GM19395 (cell line): ENCODE data around the gene SMAD2.
"Not testable (repeated sequence)": the region's sequence is repeated elsewhere in the genome, so short reads cannot be mapped to it uniquely, and the experiment has no call there.

ENCODE experiments used
- ATAC-seq: cut with Tn5 transposase; IDR thresholded peaks from one replicate; pipeline ENCODE4 v1.9.1; 2021; ENCODE audit warnings: mild to moderate bottlenecking, moderate library complexity; ENCODE audit not compliant: unreplicated experiment

SMAD2 gene

DNA sequence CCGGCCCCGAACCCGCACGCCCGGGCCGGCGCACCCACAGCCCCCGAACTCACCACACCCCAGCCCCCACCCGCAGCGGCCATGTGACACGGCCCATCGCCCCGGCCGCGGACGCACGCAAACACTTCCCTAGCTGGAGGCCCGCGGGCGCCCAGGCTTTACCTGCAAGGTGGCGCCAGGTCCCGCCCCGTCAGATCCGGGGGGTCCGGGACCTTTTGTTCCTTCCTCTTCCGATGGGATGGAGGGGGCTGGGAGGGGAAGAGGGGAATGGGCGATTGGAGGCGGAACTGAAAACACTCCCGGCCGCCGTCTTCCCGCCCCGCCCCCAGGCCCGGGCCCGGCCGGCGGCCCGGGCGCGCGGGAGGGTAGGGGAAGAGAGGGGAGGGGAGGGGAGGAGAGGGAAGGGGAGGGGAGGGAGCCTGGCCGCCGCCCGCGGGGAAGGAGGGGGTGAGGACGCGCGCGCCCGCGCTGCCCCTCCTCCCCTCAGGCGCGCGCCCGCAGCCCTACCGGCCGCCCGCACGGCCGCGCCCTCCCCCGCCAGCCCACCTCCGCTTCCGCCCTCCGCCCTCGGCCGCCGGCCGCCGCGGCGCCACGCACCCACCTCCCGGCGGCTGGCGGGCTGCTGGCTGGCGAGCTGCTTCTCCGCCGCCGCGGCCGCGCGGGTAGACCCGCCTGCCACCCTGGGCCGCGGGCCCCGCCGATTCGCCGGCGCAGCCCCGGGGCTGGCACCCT lies at the start of gene SMAD2:
TSS of gene SMAD2 (minus strand) at position 461 of the 732 bp plus-strand sequence. CDS start 33,903 bp downstream, outside the sequence.
- peak; percentile 62 for ATAC-seq

GRCh38 chr18:47979611-47980200 lies 49.2 kb upstream of the SMAD2 start:
- ATAC-seq = no peak

GRCh38 chr18:47978603-47979002 lies 48.1 kb upstream of the SMAD2 start:
- no peak for ATAC-seq

GRCh38 chr18:47978141-47978540 lies 47.7 kb upstream of the SMAD2 start:
- no peak for ATAC-seq

GRCh38 chr18:47975701-47976100 lies 45.2 kb upstream of the SMAD2 start:
- ATAC-seq = no peak

DNA sequence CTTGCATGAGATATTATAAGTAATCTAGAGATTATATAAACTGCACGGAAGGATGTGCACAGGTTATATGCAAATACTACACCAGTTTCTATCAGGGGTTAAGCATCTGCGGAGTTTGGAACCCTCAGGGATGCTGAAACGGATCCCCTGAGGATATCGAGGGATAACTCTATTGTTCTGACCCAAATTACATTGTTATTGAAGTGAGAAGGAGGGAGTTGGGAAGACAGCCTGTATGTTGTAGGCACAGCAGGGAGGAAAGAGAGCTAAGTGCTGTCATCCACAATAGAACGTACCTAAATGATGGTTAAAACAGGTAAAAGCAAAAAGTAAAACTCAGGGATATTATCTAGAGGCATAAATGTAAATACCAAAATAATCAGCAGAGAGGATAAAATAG lies 44.6 kb upstream of the SMAD2 start:
- ATAC-seq = no peak

GRCh38 chr18:47970664-47971531 lies 40.4 kb upstream of the SMAD2 start:
- ATAC-seq = peak; percentile 74

GRCh38 chr18:47969816-47970215 lies 39.4 kb upstream of the SMAD2 start:
- no peak for ATAC-seq

GRCh38 chr18:47968721-47969120 lies 38.3 kb upstream of the SMAD2 start:
- no peak for ATAC-seq

- ATAC-seq = no peak
Observed at GRCh38 chr18:47968006-47968676, 37.7 kb upstream of the SMAD2 start.

DNA sequence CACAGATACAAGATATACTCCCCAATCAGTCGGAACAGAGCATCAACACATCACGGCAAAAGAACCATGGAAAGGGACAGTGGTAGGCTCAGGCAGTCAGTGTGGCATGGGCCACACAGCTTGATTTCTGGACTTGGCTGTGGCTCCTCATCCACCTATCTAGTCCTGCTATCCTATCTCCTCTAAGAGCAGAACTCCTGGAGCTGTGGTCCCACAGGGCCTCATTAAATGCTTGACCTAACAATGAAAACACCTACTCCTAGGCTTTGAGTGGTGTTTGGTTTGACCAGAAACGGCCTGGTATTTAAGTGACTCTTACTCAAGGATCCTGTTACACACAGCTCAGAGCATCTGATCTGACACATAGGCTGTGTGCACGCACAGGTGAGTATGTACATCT lies 33.6 kb upstream of the SMAD2 start:
- no peak for ATAC-seq

DNA sequence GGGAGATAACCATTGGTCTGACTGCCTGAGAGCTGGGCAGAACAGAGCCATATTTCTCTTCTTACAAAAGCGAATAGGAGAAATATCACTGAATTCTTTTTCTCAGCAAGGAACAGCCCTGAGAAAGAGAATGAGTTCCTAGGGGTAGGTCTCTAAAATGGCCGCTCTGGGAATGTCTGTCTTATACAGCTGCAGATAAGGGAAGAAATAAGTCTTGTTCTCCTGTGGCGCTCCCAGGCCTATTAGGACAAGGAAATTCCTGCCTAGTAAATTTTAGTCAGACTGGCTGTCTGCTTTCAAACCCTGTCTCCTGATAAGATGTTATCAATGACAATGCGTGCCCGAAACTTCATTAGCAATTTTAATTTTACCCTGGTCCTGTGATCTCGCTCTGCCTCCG lies 30.5 kb upstream of the SMAD2 start:
- not testable (repeated sequence) for ATAC-seq

- peak; percentile 89 for ATAC-seq
Observed at GRCh38 chr18:47953471-47953931, 23.0 kb upstream of the SMAD2 start.

GRCh38 chr18:47950511-47950910 lies 20.1 kb upstream of the SMAD2 start:
- ATAC-seq = no peak

DNA sequence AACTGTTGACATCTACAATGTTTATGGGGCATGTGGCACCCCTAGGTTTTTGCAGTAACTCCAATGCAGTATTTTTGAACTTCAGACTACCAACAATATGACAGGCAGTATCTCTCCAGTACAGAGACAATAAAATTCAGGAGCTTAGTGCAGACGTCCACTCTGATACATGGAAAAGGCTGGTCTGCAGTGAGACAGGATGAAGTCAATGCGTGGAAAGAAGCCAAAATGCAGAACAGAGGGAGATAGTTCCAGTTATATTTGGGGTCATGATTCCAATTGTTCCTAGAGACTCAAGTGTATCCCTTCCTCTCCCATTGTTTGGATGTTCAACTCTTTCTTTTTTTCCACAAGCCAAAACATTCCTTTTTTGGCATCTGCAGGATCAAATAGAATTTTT lies 18.7 kb upstream of the SMAD2 start:
- ATAC-seq = no peak

GRCh38 chr18:47946889-47947288 lies 16.4 kb upstream of the SMAD2 start:
- no peak for ATAC-seq

DNA sequence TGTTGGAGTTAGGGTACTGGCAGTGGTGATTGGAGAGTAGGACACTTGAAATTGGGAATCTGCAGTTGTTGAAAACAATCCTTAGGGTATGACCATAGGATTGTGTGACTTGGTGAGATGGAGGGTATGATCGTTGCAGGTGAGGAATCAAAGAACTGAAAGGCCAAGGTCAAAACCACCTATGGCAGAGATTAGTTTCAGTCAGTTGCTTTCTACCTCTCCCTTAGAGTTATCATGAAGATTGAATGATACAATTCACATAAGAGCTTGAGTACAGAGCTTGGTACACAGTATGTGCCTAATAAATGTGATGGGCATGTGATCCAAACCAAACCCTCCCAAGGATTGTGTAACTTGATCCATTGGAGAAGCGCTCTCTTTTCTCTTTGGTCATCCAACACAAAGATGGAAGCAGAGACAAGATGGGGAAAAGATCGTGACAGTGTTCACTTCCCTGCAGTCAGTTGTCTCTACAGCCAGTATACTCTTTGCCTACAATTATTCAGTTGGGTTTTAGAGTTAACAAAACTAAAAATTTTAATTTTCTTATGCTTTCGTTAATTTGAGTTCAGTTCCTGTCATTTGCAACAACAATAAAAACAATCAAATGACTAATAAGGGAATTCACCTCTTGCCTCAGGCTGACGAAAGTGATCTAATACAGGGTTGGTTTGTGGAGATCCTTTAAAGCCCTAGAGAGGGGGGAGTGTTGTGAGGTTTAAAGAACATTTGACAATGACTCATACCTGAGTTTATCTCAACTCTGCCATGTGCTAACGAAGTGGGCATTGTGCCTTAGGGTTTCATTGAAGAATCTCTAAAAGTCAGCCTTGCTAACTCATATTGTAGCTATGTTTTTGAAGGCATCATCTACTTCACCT lies 14.8 kb upstream of the SMAD2 start:
- no peak for ATAC-seq

GRCh38 chr18:47936952-47937351 lies 6.5 kb upstream of the SMAD2 start:
- ATAC-seq = no peak

GRCh38 chr18:47935321-47936055 lies 5.0 kb upstream of the SMAD2 start:
- no peak for ATAC-seq
